ENCODE data around the gene MTX3.

Gene MTX3

DNA sequence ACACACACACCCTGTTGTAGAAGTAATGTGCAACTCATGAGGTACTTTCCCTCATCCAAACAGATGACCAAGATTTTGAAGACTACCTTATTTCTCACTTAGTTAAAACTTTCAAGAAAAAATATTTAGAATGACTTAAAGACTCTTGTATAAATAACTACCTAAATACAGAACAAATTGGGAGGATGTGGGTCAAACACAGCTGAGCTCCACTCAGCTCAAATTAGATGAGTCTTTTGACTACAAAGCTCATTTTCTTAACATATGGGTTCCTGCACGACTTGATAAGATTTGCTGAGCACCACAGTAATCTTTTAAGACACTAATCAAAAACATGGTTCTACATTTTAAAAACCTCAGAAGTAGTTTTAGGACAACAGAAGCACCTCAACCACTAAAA, 8.9 kb downstream of the MTX3 start:
- peak; percentile 32 to 60 for ATAC-seq

DNA sequence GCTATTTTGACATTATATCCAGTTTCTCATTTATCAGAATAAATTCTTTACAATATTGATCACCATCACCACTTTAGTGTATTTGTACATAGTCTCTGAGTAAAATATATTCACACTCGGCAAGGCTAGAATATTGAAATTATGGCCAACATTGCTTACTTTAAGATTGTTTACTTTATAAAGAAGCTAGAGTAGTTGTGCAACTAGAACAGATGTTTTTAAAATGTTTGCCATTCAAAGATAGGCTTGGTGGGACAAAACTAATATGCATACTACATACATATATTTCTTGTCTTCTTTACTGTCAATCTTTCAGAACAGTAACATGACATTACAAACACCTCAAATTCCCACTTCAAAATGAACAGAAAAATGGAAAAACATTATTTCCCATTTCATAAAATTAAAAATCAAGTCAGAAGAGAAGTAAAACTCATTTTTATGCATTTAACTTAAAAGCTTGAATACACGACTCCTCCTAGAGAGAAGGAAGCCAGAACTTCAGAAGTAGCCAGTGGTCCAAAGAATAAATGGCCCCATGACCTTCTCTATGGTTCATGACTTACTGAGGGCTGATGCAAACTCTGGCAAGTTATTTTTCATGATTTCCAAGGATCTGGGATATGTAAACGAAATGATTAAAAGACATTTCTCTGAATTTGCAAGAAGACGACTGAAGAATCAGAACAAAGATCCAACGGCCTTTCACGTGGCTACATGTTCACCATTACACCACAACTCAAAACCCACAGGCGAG, 14.1 kb downstream of the MTX3 start:
- ATAC-seq = no peak

DNA sequence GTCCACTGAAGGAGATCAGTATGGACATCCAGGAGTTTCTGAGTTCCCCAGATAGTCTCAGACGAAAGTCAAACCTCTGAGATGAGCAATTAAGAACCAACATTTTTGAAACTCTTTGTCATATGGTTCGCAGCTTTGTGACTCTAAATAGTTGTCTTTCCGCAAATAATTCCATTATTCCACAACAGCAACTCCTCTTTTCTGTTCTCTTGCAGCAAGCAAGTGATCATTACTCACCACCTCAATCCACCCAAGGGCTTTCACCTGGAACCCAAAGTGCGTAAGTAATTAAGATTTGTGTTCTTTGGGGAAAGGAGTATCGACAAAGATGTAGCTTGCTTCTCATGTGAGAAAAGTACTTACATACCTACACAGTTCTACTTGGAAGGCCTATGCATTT, 15.6 kb downstream of the MTX3 start:
- no peak for ATAC-seq

DNA sequence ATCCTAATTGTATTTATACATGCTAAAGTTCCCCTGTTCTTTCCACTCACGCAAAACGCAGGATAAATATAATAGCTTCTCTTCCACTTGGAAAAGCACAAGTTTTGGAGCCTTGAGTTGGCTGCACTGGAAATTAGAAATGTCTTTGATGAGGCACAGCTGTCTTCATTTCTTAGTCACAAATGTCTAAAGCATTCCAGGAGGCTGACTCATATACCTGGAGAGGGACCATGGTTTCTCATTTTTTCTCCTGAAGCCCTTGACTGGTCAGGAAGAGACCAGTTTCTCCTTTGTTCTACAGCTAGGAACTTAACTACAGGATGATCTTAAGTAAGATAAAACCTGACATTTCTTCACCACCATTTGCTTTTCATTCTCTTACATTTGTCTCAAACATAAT, 16.2 kb downstream of the MTX3 start:
- no peak for ATAC-seq

DNA sequence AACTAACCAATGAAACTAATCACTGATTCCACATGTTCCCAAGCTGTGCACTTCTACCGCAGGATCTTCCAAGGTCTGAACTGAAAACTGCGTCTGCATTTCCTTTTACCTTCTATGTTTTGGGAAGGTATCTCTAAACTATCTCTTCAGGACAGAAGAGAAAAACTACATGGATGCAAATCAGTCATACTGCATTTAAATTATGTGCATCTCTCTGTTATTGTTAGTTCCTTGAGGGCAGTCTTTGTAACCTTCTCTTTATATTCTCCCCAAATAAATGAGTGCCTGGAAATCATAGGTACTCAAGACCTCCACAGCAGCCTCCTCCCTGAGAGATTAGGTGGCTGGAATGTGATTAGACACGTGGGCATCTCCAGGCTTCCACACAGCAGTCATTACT, 17.1 kb downstream of the MTX3 start:
- ATAC-seq = no peak

DNA sequence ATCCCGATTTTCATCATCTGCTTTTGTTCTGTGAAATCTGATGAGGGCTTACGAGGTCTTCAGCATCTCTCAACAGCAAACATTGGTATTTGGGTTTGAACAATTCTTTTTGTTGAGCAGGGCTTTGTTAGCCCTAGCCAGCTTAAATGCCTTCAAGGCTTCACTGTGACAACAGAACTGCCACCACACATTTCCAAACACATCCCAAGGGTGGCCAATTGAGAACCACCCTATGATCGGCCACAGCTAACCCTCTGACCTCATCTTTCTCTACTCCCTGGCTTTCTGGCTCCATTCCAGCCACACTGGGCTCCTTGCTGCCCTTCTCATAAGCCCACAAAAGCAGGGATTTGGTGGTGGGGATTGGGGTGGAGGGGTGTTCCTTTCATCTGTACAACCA, 17.6 kb downstream of the MTX3 start:
- no peak for ATAC-seq

DNA sequence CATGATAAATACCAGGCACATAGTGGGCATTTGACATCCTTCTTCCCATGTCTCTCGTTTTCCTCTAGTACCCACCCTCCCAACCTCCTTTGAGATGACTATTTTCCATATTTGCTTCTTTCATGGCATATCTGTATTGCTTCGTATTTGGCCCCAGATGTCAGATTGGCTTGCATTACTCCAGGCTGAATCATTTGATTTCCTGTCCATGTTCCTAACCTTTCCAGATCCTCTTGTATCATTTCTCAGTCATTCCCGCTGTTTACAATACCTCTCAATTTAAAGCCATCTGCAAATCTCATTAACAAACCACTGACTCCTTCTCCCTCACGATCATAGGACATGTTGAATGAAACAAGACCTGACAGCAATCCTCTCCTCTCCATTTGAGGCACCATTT, 19.9 kb downstream of the MTX3 start:
- ATAC-seq = no peak

DNA sequence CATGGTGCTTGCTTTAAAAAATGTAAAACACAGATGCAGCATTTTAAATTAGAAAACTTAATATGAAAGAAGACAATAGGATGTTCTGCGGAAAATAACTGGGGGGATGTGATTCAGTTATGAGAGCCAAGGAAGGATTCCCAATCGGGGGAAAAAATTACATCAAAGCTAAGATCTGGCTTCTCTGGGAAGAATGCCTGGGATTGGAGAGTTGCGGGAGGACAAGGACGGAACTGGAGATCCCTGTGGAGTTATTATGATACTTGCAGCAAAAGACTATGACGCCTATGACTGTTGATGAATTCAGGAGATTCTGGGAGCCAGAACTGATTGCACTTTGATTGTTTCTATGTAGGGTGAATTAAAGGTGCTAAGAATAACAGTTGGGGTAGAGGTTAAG, 24.6 kb downstream of the MTX3 start:
- ATAC-seq = no peak

DNA sequence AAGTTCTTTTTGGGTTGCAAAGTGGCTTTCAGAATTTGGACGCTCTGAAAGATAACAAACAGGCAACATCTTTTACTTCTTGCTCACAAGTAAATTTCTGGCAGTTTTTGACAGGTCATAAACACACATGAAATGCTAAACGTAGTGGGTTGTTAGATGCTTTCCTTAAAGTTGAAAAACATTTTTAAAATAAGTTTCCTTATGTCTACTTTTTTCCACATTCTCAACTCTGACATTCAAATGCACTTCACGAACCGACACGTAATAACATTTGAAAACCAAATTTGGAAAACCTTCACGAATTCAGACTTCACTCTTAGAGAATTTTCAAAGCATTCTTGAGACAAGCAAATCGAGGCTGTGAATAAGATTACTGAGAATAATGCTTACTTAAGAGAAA, 26.9 kb downstream of the MTX3 start:
- ATAC-seq = no peak

DNA sequence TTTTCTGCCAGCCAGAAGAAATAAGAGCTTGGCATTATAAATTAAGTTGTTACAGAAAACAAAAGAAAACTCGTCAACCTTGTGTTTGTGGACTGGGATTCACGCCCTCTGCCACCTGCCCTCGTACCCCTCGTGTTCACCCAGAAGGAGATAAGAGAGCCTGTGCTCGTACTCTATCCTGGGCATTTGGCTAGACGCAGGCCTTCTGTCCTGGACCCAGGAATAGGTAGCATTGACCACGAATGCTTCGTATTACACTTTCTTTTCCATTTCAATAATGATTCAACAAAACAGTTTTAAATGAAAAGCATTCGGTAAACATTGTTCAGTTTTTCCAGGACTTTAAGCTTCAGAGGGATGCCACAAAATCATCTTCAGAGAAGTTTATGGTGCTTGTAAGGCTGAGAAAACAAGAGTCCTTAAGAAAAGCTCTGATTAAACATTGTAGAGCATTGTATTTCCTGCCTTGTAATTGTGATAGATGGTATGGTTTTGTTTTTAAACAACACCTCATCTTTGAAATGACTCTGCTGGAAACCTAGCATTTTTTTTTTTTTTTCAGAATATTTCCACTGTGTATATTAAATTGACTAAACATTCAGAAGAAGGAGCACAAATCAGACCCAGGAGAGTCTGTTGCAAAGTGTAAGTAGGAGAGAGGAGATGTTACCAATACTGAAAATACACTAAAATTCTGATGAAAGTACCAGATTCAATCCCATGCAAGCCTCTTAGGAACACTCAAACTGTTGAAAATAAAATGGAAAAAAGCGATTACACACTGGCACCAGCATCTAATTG, 27.6 kb downstream of the MTX3 start:
- ATAC-seq = peak in 1 of 2 donors; percentile 41

DNA sequence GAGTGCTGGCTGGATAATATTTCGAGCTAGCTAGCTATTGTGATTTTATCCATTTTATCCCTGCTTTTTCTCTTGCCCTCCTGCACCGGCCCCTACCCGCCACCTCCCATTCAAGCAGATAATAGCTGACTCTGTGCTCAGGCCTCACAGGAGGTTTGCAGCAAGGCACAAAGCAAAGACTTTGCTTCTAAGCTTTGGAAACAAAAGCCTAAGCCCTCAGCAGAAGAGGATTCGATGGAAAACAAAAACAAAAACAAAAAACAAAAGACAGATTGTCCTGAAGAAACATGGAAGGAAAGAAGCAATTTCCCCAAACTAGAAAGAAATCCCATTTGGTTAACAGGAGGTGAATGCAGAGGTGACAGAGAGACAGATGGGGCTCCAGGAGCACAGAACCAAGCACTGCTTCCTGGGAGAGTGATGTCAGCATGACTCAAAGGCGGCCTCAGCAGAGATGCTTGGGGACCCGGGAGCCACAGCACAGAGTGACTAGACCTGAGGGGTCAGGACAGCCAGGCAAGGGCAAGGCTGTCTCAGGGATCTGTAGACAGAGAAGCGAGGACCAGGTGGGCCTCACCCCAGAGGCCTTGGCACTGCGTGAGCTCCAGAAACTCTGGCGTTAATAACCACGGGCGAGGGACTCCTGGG, 28.4 kb downstream of the MTX3 start:
- peak; percentile 46 to 48 for ATAC-seq

DNA sequence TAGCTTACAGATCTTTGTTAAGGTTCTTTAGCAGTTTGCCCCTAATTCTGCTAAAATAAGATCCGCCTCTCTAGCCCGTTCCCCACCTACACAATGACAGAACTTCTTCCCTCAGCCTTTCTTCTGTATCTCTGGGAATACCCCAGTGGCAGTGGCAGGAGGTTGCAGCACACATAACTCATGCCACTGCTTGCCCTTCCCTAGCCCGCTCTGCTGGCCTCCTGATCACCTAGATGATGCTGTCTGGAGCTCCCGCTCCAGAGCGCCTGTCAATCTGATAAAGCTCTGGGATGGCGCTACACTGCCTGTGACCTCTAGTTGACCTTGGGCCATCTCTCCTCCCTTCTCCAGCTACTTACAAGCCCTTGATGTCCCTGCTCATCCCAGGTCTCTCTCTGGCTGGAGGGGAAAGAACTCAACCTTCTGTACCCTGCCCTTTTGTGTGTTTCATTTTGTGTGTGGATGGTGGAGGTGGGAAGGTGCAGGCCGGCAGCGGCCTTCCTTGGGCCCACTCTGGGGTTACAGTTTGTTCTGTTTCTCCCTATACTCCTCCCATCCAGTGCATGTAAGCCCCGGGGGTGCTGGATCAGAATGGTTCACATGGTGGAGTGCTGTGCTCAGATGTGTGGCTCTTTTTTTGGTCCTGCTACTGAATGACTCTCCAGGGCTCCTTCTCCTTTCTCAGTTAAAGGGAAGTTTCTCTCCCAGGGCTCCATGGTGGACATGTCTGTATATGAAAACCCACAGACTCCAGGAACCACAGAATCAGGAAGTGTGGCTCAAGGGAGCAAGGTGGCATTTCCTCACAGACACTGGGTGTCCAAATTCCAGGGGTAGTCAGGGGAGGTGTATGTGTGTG, 29.1 kb downstream of the MTX3 start:
- no peak for ATAC-seq

DNA sequence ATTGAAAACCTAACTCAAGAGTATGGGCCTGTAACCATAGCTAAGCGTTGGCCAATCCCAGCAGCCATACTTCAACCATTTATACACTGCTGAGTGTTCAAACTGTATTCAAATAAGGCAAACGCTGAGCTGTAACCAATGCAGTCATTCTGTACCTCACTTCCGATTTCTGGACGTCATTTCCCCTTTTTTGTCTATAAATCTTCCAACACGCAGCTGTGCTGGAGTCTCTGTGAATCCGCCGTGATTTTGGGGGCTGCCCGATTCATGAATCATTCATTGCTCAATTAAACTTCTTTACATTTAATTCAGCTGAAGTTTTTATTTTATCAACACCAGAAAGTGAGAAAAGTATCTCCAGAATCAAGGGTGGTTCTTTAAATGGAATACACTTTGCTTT, 31.7 kb downstream of the MTX3 start:
- ATAC-seq = no peak

DNA sequence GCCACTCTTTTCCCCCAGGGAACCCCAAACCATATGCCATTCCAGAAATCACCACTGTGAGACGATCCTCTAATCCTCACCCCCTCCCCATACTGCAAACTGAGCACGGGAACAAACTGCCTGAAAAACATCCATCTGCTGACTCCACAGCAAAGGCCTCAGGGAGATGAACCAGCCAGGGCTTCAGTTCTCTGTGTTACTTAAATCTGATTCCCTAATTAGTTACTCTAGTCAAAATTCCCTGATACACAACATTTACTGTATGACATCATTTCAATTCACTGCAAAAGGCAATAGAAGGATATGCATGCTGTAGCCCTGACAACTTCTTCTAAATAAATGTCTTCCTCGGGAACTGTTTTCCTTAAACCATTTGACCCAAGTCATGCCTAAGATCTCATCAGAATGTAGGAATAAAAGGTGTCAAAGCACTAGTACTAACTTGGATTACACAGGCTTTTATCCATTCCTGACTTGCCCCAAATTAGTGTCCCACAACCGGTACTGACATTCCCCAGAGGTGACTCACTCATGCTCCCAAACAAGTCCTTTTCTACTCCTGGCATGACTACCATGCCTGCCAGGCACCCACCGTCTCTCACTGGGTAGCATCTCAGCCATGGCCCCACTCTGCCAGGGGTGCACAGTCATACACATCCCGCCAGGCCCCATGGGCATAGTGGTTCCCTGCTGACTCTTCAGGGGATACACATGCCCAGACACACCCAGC, 35.0 kb downstream of the MTX3 start:
- ATAC-seq = no peak

DNA sequence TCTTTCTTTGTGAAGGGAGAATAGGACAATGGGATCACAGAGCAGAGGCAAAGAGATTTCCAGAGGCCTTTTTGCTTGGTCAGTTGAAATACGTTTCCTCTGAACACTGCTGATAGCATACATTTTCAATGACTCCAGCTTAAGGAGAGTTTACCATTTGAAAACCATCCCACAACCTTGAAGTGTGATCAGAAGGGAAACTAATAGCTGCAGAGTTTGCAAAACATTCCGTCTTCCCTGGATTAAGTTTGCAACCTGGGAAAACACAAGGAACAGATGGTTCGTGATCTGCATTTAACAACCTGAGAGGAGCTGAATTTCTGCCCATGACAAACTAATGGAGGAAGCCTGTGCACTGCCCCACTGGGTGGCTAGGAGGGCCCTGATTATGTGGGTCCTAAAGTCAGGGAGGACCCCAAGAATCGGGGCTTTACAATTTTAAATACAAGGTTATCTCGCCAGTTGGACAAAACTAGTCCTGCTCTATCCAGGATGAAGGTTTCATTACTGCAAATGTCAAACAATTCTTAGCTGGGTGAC, 35.6 kb downstream of the MTX3 start:
- no peak for ATAC-seq

DNA sequence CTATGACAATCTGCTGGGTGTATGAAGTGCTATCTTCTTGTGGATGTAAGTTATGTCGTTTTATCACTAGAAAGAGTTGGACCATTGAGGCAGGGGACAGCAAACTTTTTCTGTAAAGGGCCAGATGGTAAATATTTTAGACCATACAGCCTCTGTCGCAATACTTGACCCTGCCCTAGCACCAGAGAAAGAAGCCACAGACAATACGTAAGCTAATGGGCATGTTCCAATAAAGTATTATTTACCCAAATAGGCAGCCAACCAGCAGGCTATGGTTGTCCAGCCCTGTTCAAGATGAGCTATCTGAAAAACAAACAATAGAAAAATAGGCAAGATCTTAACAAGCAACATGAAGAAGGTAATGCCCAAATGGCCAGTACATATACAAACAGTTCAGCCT, 36.4 kb downstream of the MTX3 start:
- no peak for ATAC-seq

DNA sequence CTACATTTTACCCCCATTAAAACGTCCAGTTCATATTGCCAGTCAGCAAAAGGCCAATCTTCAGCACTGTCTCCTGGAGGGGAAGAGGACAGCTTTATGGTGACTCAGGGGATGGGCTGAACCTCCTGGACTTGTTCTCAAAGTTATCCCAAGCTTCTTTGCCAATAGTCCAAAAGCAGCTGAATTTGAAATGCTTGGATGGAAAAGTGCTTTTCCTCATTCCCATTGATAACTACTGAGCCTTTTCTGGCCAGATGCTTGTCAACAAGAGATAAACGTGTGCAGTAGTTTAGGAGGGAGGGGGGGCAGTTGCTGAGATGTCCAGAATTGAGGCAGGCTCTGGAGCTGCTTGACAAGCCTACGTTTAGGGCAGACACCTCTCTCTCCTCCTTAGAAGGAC, 43.5 kb downstream of the MTX3 start:
- ATAC-seq = no peak

DNA sequence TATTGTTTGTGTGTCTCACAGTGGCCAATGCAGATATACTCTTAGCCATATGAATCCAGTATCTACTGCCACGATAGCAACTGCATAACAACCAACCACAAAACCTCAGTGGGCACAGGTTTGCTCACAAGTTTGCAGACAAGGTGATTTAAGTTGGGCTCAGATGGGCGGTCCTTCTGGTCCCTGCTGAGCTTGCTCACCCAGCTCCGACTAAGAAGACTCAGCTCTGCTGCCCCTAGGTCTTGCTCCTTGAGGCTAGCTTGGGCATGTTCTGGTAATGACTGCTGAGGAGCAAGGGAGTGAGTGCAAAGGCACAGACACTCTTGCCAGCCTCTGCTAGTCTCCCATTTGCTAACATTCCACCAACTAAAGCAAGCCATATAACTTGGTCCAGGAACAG, 52.6 kb downstream of the MTX3 start:
- ATAC-seq = peak; percentile 35 to 49

DNA sequence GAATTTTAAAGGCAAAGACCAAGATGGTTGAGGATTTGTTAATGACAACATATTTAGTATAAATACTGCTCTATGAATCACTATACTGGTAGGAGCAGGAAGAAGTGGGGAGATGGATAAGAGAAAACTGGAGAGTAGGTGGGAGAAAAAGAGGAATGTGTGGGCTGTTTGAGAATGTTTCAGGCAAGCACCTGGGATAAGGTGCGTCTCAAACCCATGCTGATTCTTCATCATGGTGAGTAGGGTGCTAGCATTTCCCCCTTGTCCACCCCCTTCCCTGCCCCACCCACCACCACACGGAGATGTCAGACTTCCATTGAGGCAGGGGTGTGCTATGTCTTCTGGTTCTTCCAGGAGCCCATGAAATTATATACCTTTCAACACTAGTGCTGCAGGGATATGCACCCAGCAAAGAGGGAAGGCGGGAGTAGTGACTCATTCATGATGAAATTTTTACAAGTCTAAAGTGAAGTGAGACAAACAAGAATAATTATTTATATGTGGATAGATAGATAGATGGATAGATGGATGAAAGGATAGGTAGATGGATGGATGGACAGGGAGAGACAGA, 54.3 kb downstream of the MTX3 start:
- no peak for ATAC-seq

DNA sequence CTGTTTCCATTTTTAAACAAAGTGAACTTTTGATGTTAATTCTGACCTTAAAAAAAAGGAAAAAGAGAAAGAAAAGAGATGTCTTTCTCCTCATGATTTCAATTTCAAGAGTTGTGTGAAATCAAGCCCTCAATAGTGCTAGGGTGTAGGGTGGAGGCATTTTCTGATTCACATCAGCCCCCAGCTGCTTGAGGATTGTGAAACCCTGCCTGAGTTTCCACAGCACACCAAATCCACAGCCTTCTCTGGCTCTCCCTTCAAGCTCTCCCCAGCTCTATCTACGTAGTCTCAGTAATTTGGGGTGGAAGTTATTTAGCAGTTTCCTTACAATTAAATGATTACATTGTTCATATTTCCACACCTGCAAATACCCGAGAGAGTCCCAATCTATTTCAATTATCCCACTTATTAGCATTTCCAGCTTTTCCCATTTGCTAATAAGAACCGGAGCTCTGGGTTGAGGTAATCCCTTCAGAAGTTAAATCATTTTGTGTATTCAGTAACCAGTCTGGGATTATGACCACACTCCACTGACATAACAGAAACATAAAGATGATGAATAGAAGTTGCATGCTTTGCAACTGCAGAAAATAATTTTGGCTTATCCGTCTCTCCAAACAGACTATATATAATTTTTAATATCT, 54.9 kb downstream of the MTX3 start:
- ATAC-seq = no peak

DNA sequence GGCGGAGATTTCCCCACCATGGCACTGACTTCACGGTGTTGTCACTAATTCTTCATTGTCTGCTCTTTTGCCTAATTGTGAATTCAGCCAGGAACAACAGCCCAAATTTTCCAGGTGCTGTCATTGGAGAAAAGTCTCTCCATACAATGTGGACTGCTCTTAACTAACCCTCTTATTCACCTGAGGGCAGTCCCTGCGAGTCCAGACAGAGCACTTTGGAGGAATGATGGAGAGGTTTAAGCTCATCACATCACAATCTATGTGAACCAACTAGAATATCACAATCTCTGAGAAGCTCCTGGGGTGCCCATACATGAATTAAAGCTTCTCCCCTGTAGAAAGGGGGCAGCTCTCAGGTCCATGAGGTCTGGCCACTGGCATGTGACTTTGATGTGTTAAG, 56.4 kb downstream of the MTX3 start:
- ATAC-seq = no peak
